Measurements from ENCODE around the gene ENDOV.

Gene ENDOV

DNA sequence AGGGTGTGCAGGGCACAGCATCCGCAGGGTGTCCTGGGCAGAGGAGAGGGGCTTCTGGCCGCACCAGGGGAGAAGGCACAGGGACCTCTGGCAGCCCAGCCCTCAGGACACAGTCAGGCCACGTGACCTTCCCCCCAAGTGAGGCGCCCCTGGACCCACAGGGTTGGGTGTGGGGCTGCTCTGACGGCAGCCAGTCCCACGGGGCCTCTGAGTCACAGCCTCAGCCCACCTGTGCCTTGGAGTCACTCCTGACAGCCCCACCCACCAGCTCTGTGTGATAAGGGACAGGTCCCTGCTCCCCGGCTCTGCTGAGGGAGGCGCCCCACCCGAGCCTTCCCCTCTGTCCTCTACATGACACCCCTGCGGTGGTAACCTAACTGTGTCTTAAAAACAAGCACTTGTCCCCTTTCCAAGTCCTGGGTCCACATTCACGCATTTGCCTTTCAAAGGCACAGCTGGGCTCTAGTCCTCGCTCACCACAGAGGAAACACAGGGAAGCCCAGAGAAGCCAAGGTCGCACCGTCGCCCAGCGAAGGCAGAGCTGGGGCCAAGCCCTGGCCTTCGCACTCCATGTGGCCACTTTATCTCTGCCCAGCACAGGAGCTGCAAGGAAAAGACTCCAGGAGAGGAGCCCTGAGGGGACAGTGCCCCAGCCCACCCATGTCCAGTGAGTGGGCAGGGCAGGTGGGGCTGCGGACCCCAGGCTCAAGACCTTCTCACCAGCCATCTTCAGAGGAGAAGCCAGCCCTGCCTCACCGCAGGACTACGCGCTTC, 66.5 kb downstream of the ENDOV start:
- ATAC-seq (no peak), DNase-seq (ENCODE audit: low spot score in 2 of 2) (no peak)
- Mint-ChIP-seq H3K4me1 (no peaks in the 10 kb centered on the region), H3K4me3 (no peak overlapping the region), H3K27ac (no peak overlapping the region), H3K9me3 (no peaks in the 10 kb centered on the region), H3K36me3 (peaks cover 6% of the 10 kb centered on the region)

- H3K4me3 Mint-ChIP-seq: no peak overlapping the region
- no peak for DNase-seq (ENCODE audit: low spot score in 2 of 2)
- H3K36me3 Mint-ChIP-seq: peaks cover 6% of the 10 kb centered on the region
- no peak overlapping the region for H3K27ac Mint-ChIP-seq
- no peak for ATAC-seq
- no peaks in the 10 kb centered on the region for H3K4me1 Mint-ChIP-seq
- no peaks in the 10 kb centered on the region for H3K9me3 Mint-ChIP-seq
Measured at GRCh38 chr17:80482058-80482318, 67.0 kb downstream of the ENDOV start.

DNA sequence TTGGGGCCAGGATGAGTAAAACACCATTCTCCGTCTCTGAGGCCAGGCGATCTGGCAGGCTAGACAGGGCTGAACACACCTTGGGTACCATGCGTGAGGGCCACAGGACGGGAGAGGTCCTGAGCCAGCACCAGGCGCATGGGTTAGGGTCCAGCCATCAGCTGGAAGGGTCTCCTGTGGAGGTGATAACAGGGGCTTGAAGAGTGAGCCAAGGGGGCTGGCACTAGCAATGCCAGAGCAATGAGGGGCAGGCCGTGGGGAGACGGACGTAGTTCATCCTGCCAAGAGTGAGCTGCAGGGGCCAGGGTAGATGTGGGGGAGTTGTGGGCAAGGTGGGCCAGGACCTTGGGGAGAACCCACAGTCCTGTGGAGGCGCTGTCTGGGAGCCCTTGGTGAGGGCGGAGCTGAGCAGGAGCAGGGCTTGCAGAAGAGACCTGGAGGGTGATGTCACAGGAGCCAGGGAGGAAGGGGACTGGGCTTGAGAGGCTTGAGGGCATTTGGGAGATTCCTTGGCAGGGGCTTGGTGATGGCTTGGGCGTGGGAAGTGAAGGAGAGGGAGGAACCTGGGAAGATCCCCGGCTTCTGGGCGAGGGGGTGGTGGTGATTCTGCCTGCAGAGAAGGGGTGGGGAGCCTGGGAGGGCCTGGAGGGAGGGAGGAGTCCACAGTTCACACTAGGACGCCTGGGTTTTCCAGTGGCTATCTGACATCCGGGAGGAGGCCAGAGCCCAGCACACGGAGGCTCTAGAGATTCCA, 67.8 kb downstream of the ENDOV start:
- Mint-ChIP-seq H3K36me3 (peaks cover 6% of the 10 kb centered on the region), H3K9me3 (no peaks in the 10 kb centered on the region), H3K27ac (no peak overlapping the region), H3K4me1 (no peaks in the 10 kb centered on the region), H3K4me3 (no peak overlapping the region)
- ATAC-seq (no peak), DNase-seq (ENCODE audit: low spot score in 2 of 2) (no peak)

DNA sequence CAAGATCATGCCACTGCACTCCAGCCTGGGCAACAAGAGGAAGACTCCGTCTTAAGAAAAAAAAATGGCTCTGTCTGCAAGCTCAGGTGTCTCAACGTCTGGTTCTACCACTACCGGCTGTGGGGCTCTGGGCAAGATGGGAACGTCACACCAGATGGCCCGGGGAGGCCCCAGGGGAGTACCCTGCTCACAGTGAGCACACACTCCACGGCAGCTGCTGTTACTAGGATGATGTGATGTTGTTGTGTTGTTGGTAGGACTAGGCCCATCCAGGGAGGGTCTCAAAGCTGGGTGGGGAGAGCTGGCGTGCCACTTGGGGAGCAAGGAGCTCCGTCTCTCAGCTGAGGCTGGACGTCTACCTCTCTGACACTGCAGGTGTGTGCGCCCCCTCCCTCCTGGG, 70.9 kb downstream of the ENDOV start:
- peak; percentile 34 for ATAC-seq

DNA sequence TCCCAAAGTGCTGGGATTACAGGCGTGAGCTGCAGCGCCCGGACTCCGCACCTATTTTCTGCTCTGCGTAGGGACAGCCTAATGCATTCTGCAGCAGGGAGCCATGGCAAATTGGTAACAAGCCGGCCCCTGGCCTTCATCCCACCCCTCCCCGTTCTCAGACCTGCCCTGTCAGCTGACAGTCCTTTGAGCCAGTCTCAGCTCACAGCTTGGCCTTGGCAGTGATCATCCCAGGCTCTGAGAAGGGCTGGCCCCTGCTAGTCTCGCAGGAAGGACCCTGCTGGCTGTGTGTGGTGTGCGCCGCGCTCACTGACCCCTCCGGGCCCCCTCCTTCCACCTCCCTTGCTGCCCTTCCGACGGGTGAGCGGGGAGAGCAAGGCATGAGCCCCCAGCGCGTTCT, 71.7 kb downstream of the ENDOV start:
- Mint-ChIP-seq H3K27ac (no peak overlapping the region), H3K4me1 (no peaks in the 10 kb centered on the region), H3K4me3 (no peak overlapping the region), H3K36me3 (peaks cover 6% of the 10 kb centered on the region), H3K9me3 (no peaks in the 10 kb centered on the region)
- no peak for ATAC-seq
- DNase-seq (ENCODE audit: low spot score in 2 of 2): no peak

More for the DNA sequence above, 70.9 kb downstream of the ENDOV start:
- no peak for DNase-seq (ENCODE audit: low spot score in 2 of 2)
- no peak overlapping the region for H3K27ac Mint-ChIP-seq
- no peaks in the 10 kb centered on the region for H3K9me3 Mint-ChIP-seq
- peaks cover 6% of the 10 kb centered on the region for H3K36me3 Mint-ChIP-seq
- no peaks in the 10 kb centered on the region for H3K4me1 Mint-ChIP-seq
- no peak overlapping the region for H3K4me3 Mint-ChIP-seq

DNA sequence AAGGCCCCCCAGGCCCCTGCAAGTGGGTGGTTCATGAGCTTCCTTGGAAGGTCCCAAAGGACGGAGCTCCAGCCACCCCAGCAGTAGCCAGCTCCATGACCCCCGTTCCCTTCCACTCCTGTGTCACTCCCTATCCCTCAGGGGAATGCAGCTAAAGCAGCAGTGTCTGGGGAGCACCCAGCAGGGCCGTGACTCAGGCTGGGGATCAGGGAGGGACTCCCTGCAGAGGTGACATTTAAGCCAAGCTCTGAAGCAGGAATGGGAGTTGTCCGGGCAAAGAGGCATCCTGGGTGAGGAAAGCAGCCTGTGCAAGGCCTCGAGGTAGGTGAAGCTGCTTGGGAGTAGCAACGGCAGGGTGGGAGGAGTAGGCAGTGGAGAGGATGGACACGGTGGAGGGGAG, 72.5 kb downstream of the ENDOV start:
- Mint-ChIP-seq H3K4me3 (no peak overlapping the region), H3K4me1 (no peaks in the 10 kb centered on the region), H3K9me3 (no peaks in the 10 kb centered on the region), H3K36me3 (peaks cover 3% of the 10 kb centered on the region), H3K27ac (no peak overlapping the region)
- ATAC-seq (no peak), DNase-seq (ENCODE audit: low spot score in 2 of 2) (no peak)

Measured in stimulated activated effector memory CD8-positive, alpha-beta T cell treated with anti-CD3 and anti-CD28 coated beads, Interleukin-12 subunit alpha, Interleukin-12 subunit beta, amount 100 ng/mL, for 72 hours (primary cell).